GM18951 (cell line): ENCODE data around the gene GALP.
"Not testable (repeated sequence)": the region's sequence is repeated elsewhere in the genome, so short reads cannot be mapped to it uniquely, and the experiment has no call there.

ENCODE experiments used
- POLR2A ChIP-seq: IDR thresholded peaks from 4 replicates; pipeline ENCODE4 v1.6.1; 2011; ENCODE audit warnings: mild to moderate bottlenecking; ENCODE audit not compliant: insufficient read length, insufficient read depth; ENCODE audit errors: extremely low read depth
- in situ Hi-C: fragments of 300-500 bp; cut with MboI; formaldehyde crosslinking; loops from one replicate; pipeline ENCODE4 v1.12.0; 2022; ENCODE audit warnings: low sequenced_read_pairs, mixed read lengths, inconsistent platforms; ENCODE audit not compliant: unreplicated experiment

GALP gene

GRCh38 chr19:56141417-56141993 is 34.3 kb upstream of the GALP start:
- in situ Hi-C loops: no loop called here
- no peak for TF ChIP-seq POLR2A

- in situ Hi-C loops: no loop called here
- TF ChIP-seq POLR2A: no peak
These were observed 33.6 kb upstream of the GALP start for GRCh38 chr19:56142087-56142787.

GRCh38 chr19:56142897-56143434 is 32.8 kb upstream of the GALP start:
- no peak for TF ChIP-seq POLR2A
- in situ Hi-C loops: no loop called here

- in situ Hi-C loops: no loop called here
- no peak for TF ChIP-seq POLR2A
These were observed 31.4 kb upstream of the GALP start for GRCh38 chr19:56144376-56144775.

- no peak for TF ChIP-seq POLR2A
- in situ Hi-C loops: no loop called here
These were observed 31.0 kb upstream of the GALP start for GRCh38 chr19:56144831-56145230.

GRCh38 chr19:56145698-56146097 is 30.1 kb upstream of the GALP start:
- in situ Hi-C loops: no loop called here
- no peak for TF ChIP-seq POLR2A

GRCh38 chr19:56146904-56147303 is 28.9 kb upstream of the GALP start:
- in situ Hi-C loops: no loop called here
- TF ChIP-seq POLR2A: no peak

- in situ Hi-C loops: no loop called here
- no peak for TF ChIP-seq POLR2A
These were observed 28.5 kb upstream of the GALP start for GRCh38 chr19:56147307-56147706.

- in situ Hi-C loops: no loop called here
- TF ChIP-seq POLR2A: no peak
These were observed 27.7 kb upstream of the GALP start for GRCh38 chr19:56148096-56148495.

GRCh38 chr19:56148955-56149655 is 26.7 kb upstream of the GALP start:
- in situ Hi-C loops: not testable (repeated sequence)

GRCh38 chr19:56149656-56150038 is 26.2 kb upstream of the GALP start:
- in situ Hi-C loops: no loop called here
- TF ChIP-seq POLR2A: no peak

- in situ Hi-C loops: no loop called here
- no peak for TF ChIP-seq POLR2A
These were observed 25.4 kb upstream of the GALP start for GRCh38 chr19:56150358-56150757.

GRCh38 chr19:56152644-56153043 is 23.2 kb upstream of the GALP start:
- in situ Hi-C loops: no loop called here
- no peak for TF ChIP-seq POLR2A

GRCh38 chr19:56153507-56153906 is 22.3 kb upstream of the GALP start:
- in situ Hi-C loops: no loop called here
- no peak for TF ChIP-seq POLR2A
